Measurements from ENCODE around the gene DDX39B. TPM values are rescaled to one million over a fixed set of nuclear protein-coding genes. Genes with fewer than 3 reads are reported as not detected.

The DDX39B gene
- total and polyA plus RNA-seq, 10 donors, result 291 to 768 (median 381) TPM

DNA sequence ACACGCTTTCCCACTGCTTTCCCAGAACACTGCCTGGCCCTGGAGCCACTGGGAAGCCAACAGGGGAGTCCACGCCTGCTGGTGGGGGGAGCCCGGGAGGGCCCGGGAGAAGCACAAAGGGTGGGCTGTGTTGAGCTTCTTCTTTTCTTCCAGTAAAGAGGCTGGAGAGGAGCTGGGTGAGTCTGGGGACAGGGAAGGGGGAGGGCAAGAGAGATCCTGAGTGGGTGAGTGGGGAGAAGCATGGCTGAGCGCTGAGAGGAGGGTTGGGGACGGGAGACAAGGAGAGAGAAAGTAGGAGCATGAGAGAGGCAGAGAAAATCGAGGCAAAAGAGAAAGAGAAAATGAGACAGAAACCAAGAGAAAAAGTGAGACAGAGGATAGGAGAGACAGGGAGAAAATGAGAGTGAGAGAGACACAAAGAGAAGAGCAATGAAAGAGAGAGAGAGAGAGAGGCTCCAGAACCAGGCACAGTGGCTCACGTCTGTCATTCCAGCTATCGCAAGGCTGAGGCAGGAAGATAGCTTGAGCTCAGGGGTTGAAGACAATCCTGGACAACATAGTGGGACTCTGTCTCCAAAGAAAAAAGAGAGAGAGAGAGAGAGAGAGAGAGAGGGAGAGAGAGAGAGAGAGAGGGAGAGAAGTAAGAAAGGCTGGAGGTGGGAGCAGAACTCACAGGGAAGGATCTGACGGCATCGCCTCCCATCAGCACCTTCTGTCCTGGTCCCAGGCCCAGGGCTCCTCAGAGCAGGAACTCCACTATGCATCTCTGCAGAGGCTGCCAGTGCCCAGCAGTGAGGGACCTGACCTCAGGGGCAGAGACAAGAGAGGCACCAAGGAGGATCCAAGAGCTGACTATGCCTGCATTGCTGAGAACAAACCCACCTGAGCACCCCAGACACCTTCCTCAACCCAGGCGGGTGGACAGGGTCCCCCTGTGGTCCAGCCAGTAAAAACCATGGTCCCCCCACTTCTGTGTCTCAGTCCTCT, 46.3 kb upstream of the DDX39B start:
- Histone ChIP-seq H3K4me3 (peak overlapping the region in 7 of 8 donors; percentile 23 to 64 (median 38)), H3K36me3 (peaks cover 0 to 24% (median 2%) of the 10 kb centered on the region in 6 donors), H3K4me1 (peaks cover 51 to 100% (median 86%) of the 10 kb centered on the region in 6 donors), H3K27me3 (replicated peaks in 1 of 7) (no peaks in the 10 kb centered on the region), H3K27ac (peak overlapping the region; percentile 82 to 98 (median 96)), H3K9me3 (no peaks in the 10 kb centered on the region)
- TF ChIP-seq CTCF (IDR thresholded peaks at IDR 0.05 in 8 of 11, conservative IDR thresholded peaks at IDR 0.05 in 3 of 11), result no peak
- no peak for TF ChIP-seq POLR2A (IDR thresholded peaks at IDR 0.05)
- TF ChIP-seq POLR2AphosphoS5 (IDR thresholded peaks at IDR 0.05), result no peak
- 44 to 49% (median 46%) methylated on average over 12 of the region's 12 CpGs for WGBS, 5 donors
- intact Hi-C loops (cut with DNase I; ENCODE audit: low total_unique reads), result no loop called here
- no peak for DNase-seq

DNA sequence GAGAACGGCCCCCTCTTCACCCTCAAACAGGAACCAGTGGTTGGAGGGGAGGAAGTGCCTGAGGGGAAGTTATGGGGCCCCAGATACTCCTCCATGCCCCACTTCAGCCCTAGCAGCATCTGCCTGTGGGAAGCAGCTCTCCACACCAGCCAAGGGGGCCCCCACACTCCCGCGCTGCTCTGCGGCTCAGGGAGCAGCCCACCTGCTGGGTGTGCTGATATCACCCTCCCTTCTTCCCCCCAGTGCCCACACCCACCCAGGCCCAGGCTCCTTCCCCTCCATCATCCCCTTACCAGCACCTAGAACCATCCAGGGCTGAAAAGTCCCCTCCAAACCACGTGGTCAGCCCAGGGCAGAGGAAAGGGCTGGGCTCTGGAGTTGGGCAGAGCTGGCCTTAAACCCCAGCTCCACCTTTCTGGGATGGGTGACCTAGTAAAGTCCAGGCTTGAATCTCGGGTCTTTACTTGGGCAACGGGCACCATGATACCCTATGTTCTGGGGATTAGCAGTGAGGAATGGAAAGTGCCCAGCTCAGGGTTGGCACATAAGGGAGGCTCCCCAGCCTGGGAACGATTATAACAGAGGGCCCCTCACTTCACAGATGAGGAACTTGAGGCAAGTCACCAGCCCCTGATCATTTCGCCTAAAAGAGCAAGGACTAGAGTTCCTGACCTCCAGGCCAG, 44.9 kb upstream of the DDX39B start:
- DNase-seq, result peak; percentile 91
- Histone ChIP-seq H3K27ac (peak overlapping the region; percentile 82 to 98 (median 96)), H3K27me3 (replicated peaks in 1 of 7) (no peaks in the 10 kb centered on the region), H3K9me3 (no peaks in the 10 kb centered on the region), H3K36me3 (peaks cover 0 to 24% (median 2%) of the 10 kb centered on the region in 6 donors), H3K4me1 (peaks cover 55 to 100% (median 87%) of the 10 kb centered on the region in 6 donors), H3K4me3 (peak overlapping the region in 7 of 8 donors; percentile 23 to 64 (median 38))
- 23 to 42% (median 30%) methylated on average over 8 to 9 of the region's 9 CpGs for WGBS, 5 donors
- intact Hi-C loops (cut with DNase I; ENCODE audit: low total_unique reads), result no loop called here
- TF ChIP-seq POLR2AphosphoS5 (IDR thresholded peaks at IDR 0.05) (peak; percentile 29 to 81 (median 69)), CTCF (IDR thresholded peaks at IDR 0.05 in 8 of 11, conservative IDR thresholded peaks at IDR 0.05 in 3 of 11) (no peak)

DNA sequence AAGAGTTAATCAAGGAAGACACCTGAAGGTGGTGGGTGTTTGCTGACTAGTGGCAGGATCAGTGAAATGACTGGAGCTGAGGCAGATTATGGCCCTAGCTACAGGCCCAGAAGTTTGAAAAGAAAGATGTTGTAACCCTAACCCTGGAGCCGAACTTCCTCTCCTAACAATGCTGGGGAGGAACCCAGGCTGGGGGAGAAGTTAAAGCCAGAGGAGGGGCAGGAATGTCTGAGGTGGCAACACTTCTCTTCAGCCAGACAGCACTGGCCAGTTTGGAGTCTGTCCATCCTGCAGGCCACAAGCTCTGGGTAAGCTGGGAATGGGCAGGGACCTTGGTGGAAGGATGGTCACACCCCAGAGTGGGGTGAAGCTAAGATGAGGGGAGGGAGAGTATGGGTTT, 44.2 kb upstream of the DDX39B start, which contains the start of gene LST1:
Gene LST1 (plus strand): TSS at position 270 of the 400 bp plus-strand sequence. CDS start 1,023 bp downstream, outside the sequence.
- H3K9me3 ChIP-seq, result no peaks in the 10 kb centered on the region
- peak within 1 kb of the TSS in 7 of 8 donors; percentile 23 to 64 (median 38) for H3K4me3 ChIP-seq
- H3K27ac ChIP-seq, result peak within 1 kb of the TSS; percentile 82 to 98 (median 96)
- intact Hi-C loops (cut with DNase I; ENCODE audit: low total_unique reads), result no loop called here
- H3K27me3 ChIP-seq (replicated peaks in 1 of 7), result no peaks in the 10 kb centered on the region
- 0 to 19% (median 7%) methylated on average over 1 of the region's 1 CpG for WGBS, 5 donors
- peaks cover 55 to 96% (median 86%) of the 10 kb centered on the region in 6 donors for H3K4me1 ChIP-seq
- DNase-seq, result no peak
- peaks cover 0 to 24% (median 2%) of the 10 kb centered on the region in 6 donors for H3K36me3 ChIP-seq
- TF ChIP-seq POLR2AphosphoS5 (IDR thresholded peaks at IDR 0.05) (no peak), POLR2A (IDR thresholded peaks at IDR 0.05) (no peak), CTCF (IDR thresholded peaks at IDR 0.05 in 8 of 11, conservative IDR thresholded peaks at IDR 0.05 in 3 of 11) (no peak)

Measured in spleen (tissue), 11 donors.